H9 (cell line): Measurements from ENCODE around the gene IFNL1. TPM values are rescaled to one million over a fixed set of nuclear protein-coding genes. Genes with fewer than 3 reads are reported as not detected.

Experiments
- DNase-seq: peaks from one replicate; pipeline ENCODE4 v3.0.0-alpha.2; 2017
- H2AFZ ChIP-seq: one replicate; pipeline ENCODE4 v1.6.1; 2013; ENCODE audit warnings: mild to moderate bottlenecking, low read length, control low read depth, moderate library complexity
- H2AK5ac ChIP-seq: 2 replicates; pipeline ENCODE4 v1.6.1; 2013; ENCODE audit warnings: low read length, control low read depth, mixed read lengths; ENCODE audit not compliant: insufficient read length
- H2BK120ac ChIP-seq: one replicate; pipeline ENCODE4 v1.6.1; 2013; ENCODE audit warnings: low read depth, mild to moderate bottlenecking, low read length, control low read depth, inconsistent platforms; ENCODE audit not compliant: poor library complexity, severe bottlenecking
- H2BK12ac ChIP-seq: 2 replicates; pipeline ENCODE4 v1.6.1; 2013; ENCODE audit warnings: low read length, control low read depth, mixed read lengths, low read depth; ENCODE audit not compliant: insufficient read length
- H2BK15ac ChIP-seq: 2 replicates; pipeline ENCODE4 v1.6.1; 2013; ENCODE audit warnings: low read depth, low read length, control low read depth
- H2BK20ac ChIP-seq: one replicate; pipeline ENCODE4 v1.6.1; 2013; ENCODE audit warnings: low read depth, mild to moderate bottlenecking, low read length, control low read depth, inconsistent platforms; ENCODE audit not compliant: poor library complexity, severe bottlenecking
- H2BK5ac ChIP-seq: 2 replicates; pipeline ENCODE4 v1.6.1; 2013; ENCODE audit warnings: low read length, control low read depth, mixed read lengths; ENCODE audit not compliant: insufficient read length
- H3K14ac ChIP-seq: 2 replicates; pipeline ENCODE4 v1.6.1; 2013; ENCODE audit warnings: low read length, control low read depth; ENCODE audit not compliant: insufficient read depth
- H3K18ac ChIP-seq: 2 replicates; pipeline ENCODE4 v1.6.1; 2013; ENCODE audit warnings: low read depth, mild to moderate bottlenecking, mixed read lengths, low read length, control low read depth; ENCODE audit not compliant: insufficient read length
- H3K23ac ChIP-seq: 2 replicates; pipeline ENCODE4 v1.6.1; 2013; ENCODE audit warnings: low read length, control low read depth, mixed read lengths, low read depth; ENCODE audit not compliant: insufficient read length
- H3K23me2 ChIP-seq: 2 replicates; pipeline ENCODE4 v1.6.1; 2013; ENCODE audit warnings: low read depth, mild to moderate bottlenecking, mixed read lengths, low read length, control low read depth; ENCODE audit not compliant: insufficient read length, poor library complexity, severe bottlenecking
- H3K27ac ChIP-seq: 2 replicates; pipeline ENCODE4 v1.5.1; 2013; ENCODE audit warnings: low read length, control low read depth, mixed read lengths, low read depth; ENCODE audit not compliant: insufficient read length
- H3K27me3 ChIP-seq: 2 replicates; pipeline ENCODE4 v1.6.1; 2013; ENCODE audit warnings: low read length, control low read depth, inconsistent platforms; ENCODE audit not compliant: insufficient read depth
- H3K4ac ChIP-seq: 2 replicates; pipeline ENCODE4 v1.6.1; 2013; ENCODE audit warnings: low read depth, mild to moderate bottlenecking, control low read depth, inconsistent platforms, low read length, moderate library complexity
- H3K4me1 ChIP-seq: 2 replicates; pipeline ENCODE4 v1.6.1; 2013; ENCODE audit warnings: low read length, control low read depth, inconsistent platforms; ENCODE audit not compliant: insufficient read depth
- H3K4me2 ChIP-seq: 2 replicates; pipeline ENCODE4 v1.6.1; 2013; ENCODE audit warnings: low read length, control low read depth, mixed read lengths; ENCODE audit not compliant: insufficient read length, insufficient read depth
- H3K56ac ChIP-seq: 2 replicates; pipeline ENCODE4 v1.6.1; 2013; ENCODE audit warnings: low read depth, mild to moderate bottlenecking, mixed read lengths, low read length, control low read depth; ENCODE audit not compliant: insufficient read length
- H3K79me1 ChIP-seq: 2 replicates; pipeline ENCODE4 v1.6.1; 2013; ENCODE audit warnings: low read depth, mild to moderate bottlenecking, moderate library complexity, low read length, control low read depth, inconsistent platforms; ENCODE audit not compliant: insufficient read depth, poor library complexity, severe bottlenecking
- H3K79me2 ChIP-seq: 2 replicates; pipeline ENCODE4 v1.6.1; 2013; ENCODE audit warnings: low read length, control low read depth, inconsistent platforms; ENCODE audit not compliant: insufficient read depth
- H3K9ac ChIP-seq: 2 replicates; pipeline ENCODE4 v1.6.1; 2013; ENCODE audit warnings: low read length, control low read depth, mixed read lengths; ENCODE audit not compliant: insufficient read length; ENCODE audit errors: extremely low read depth
- H3K9me3 ChIP-seq: one replicate; pipeline ENCODE4 v1.6.1; 2013; ENCODE audit warnings: low read depth, low read length, inconsistent platforms; ENCODE audit not compliant: control insufficient read depth
- H3T11ph ChIP-seq: one replicate; pipeline ENCODE4 v1.6.1; 2013; ENCODE audit warnings: mild to moderate bottlenecking, low read length, control low read depth, inconsistent platforms
- H4K20me1 ChIP-seq: one replicate; pipeline ENCODE4 v1.6.1; 2013; ENCODE audit not compliant: control insufficient read depth, insufficient read length, insufficient read depth
- H4K5ac ChIP-seq: 2 replicates; pipeline ENCODE4 v1.6.1; 2013; ENCODE audit warnings: low read depth, mild to moderate bottlenecking, mixed read lengths, low read length, control low read depth; ENCODE audit not compliant: insufficient read length
- H4K8ac ChIP-seq: replicated peaks from 2 replicates; pipeline ENCODE4 v1.6.1; 2013; ENCODE audit warnings: low read length, control low read depth, mixed read lengths, low read depth; ENCODE audit not compliant: insufficient read length
- H4K91ac ChIP-seq: 2 replicates; pipeline ENCODE4 v1.6.1; 2013; ENCODE audit warnings: low read depth, mild to moderate bottlenecking, moderate library complexity, mixed read lengths, low read length, control low read depth; ENCODE audit not compliant: insufficient read length
- H3K27ac Mint-ChIP-seq, 3 experiments: 2 replicates in 2 of 3; 3 replicates in 1 of 3; pipeline ENCODE4 v1.8.0; 2020 to 2021; ENCODE audit warnings: mixed read lengths in 3 of 3, mild to moderate bottlenecking in 1 of 3, moderate library complexity in 1 of 3
- H3K27me3 Mint-ChIP-seq: 2 replicates; pipeline ENCODE4 v1.8.0; 2021; ENCODE audit warnings: low read depth, mild to moderate bottlenecking, moderate library complexity, mixed read lengths
- H3K36me3 Mint-ChIP-seq, 3 experiments: 2 replicates in 2 of 3; 3 replicates in 1 of 3; pipeline ENCODE4 v1.8.0; 2020 to 2021; ENCODE audit warnings: low read depth in 3 of 3, mixed read lengths in 3 of 3; ENCODE audit not compliant: insufficient read depth in 1 of 3
- H3K4me1 Mint-ChIP-seq, 2 experiments: 2 replicates each; pipeline ENCODE4 v1.8.0; 2020; ENCODE audit warnings: mixed read lengths in 2 of 2
- H3K4me3 Mint-ChIP-seq, 2 experiments: 2 replicates in 1 of 2; 3 replicates in 1 of 2; pipeline ENCODE4 v1.8.0; 2020 to 2021; ENCODE audit warnings: mild to moderate bottlenecking in 2 of 2, mixed read lengths in 2 of 2, moderate library complexity in 1 of 2
- H3K9me3 Mint-ChIP-seq, 2 experiments: 2 replicates in 1 of 2; 3 replicates in 1 of 2; pipeline ENCODE4 v1.8.0; 2020; ENCODE audit warnings: mild to moderate bottlenecking in 2 of 2, mixed read lengths in 2 of 2, moderate library complexity in 1 of 2
- whole genome bisulfite sequencing: extraction: QIAGEN DNeasy Blood & Tissue Kit; methylation state at CpG from one replicate; pipeline ENCODE4 v1.1.7; 2013; ENCODE audit warnings: missing lambda C conversion rate, low lambda C conversion rate, mixed read lengths; ENCODE audit not compliant: insufficient read length; ENCODE audit errors: extremely low coverage; 5-methylcytosine and 5-hydroxymethylcytosine counted together
- total RNA-seq: library from RNA; stranded (reverse); gene quantifications from 2 replicates; pipeline ENCODE4 v1.2.1, GENCODE V29; 2021
- TF ChIP-seq, protein P1 (sequence below): fragments of 200-600 bp; sonication (generic); conservative IDR thresholded peaks from 3 replicates; pipeline ENCODE4 v1.8.0; 2021; ENCODE audit warnings: antibody characterized with exemption, mild to moderate bottlenecking

The IFNL1 gene
- total RNA-seq, 1 experiment from 2014 or later = not detected

DNA sequence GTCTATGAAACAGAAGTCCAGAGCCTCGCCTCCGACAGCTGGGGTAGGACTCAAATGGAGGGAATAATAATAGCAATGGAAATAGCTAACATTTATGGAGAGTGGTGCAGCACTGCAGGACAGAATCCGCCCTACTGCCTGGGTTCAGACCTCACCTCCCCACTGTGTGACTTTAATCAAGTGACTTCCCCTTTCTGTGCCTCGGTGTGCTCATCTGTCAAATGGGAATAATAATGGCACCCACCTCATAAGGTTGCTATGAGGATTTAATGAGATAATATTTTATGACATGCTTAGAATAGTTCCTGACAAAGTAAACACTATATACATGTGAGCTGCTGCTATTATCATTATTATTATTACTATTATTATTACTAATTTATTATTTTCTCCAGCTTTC lies 21.3 kb downstream of the IFNL1 start:
- Histone ChIP-seq H3K79me2 (no peaks in the 10 kb centered on the region), H2AFZ (no peak overlapping the region), H3K14ac (no peak overlapping the region), H4K20me1 (no peaks in the 10 kb centered on the region), H3K27me3 (no peaks in the 10 kb centered on the region; the same call in 1 of the 2 replicates), H2BK12ac (no peak overlapping the region), H3K23ac (no peak overlapping the region), H3K9me3 (no peaks in the 10 kb centered on the region), H3T11ph (no peak overlapping the region), H3K79me1 (no peaks in the 10 kb centered on the region), H3K56ac (no peak overlapping the region), H3K4ac (no peak overlapping the region), H3K4me1 (no peaks in the 10 kb centered on the region), H4K91ac (no peak overlapping the region), H2AK5ac (no peak overlapping the region), H3K18ac (no peak overlapping the region), H3K4me2 (no peak overlapping the region), H2BK5ac (no peak overlapping the region), H2BK15ac (no peak overlapping the region), H2BK20ac (no peak overlapping the region), H3K23me2 (peaks cover 6% of the 10 kb centered on the region), H3K9ac (no peak overlapping the region), H4K8ac (no peak overlapping the region), H3K27ac (no peak overlapping the region), H4K5ac (no peak overlapping the region), H2BK120ac (no peak overlapping the region)
- Mint-ChIP-seq H3K27me3 (peaks cover 41% of the 10 kb centered on the region), H3K27ac (no peak overlapping the region), H3K9me3 (no peaks in the 10 kb centered on the region; a peak in 2 of 5 replicates), H3K4me3 (no peak overlapping the region), H3K4me1 (peaks cover 7 to 18% of the 10 kb centered on the region in 2 experiments), H3K36me3 (peaks cover 5 to 13% (median 8%) of the 10 kb centered on the region in 3 experiments; a peak in 6 of 7 replicates)
- DNase-seq = no peak
- TF ChIP-seq, protein P1, sequence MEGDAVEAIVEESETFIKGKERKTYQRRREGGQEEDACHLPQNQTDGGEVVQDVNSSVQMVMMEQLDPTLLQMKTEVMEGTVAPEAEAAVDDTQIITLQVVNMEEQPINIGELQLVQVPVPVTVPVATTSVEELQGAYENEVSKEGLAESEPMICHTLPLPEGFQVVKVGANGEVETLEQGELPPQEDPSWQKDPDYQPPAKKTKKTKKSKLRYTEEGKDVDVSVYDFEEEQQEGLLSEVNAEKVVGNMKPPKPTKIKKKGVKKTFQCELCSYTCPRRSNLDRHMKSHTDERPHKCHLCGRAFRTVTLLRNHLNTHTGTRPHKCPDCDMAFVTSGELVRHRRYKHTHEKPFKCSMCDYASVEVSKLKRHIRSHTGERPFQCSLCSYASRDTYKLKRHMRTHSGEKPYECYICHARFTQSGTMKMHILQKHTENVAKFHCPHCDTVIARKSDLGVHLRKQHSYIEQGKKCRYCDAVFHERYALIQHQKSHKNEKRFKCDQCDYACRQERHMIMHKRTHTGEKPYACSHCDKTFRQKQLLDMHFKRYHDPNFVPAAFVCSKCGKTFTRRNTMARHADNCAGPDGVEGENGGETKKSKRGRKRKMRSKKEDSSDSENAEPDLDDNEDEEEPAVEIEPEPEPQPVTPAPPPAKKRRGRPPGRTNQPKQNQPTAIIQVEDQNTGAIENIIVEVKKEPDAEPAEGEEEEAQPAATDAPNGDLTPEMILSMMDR = no peak
- no CpG with 5 or more reads among the region's 4 CpGs for WGBS
